Uterus (tissue), 2 donors: ENCODE data around the gene TEX101.

Experiments
- CTCF ChIP-seq, 4 experiments: fragments of 200-600 bp in 2 of 4; fragments of 450-650 bp in 2 of 4; sonication (generic) in 2 of 4; IDR thresholded peaks; one replicate each; pipeline ENCODE4 v1.5.1; 2016 to 2019; ENCODE audit warnings: antibody characterized with exemption in 4 of 4, mild to moderate bottlenecking in 2 of 4, moderate library complexity in 1 of 4
- POLR2A ChIP-seq, 2 donors: fragments of 450-650 bp; IDR thresholded peaks; one replicate each; pipeline ENCODE4 v1.6.1; 2016; ENCODE audit warnings: antibody characterized with exemption in 2 of 2, mild to moderate bottlenecking in 1 of 2, moderate library complexity in 1 of 2

GRCh38 chr19:43441716-43442115 lies 27.0 kb downstream of the TEX101 start:
- TF ChIP-seq POLR2A (IDR thresholded peaks at IDR 0.05) = no peak
- TF ChIP-seq CTCF (IDR thresholded peaks at IDR 0.05) = no peak
